Skeletal muscle cell (primary cell): ENCODE results near the gene COPS8.

Source experiments
- DNase-seq: peaks from one replicate; pipeline ENCODE4 v3.0.0-alpha.2; 2010; ENCODE audit warnings: low read depth
- H3K4me3 ChIP-seq: 2 replicates; pipeline ENCODE4 v1.5.1; 2011; ENCODE audit warnings: low read depth, mild to moderate bottlenecking, control low read depth, low read length, moderate library complexity

COPS8 gene

GRCh38 chr2:237128845-237129592, 43.3 kb downstream of the COPS8 start:
- H3K4me3 ChIP-seq: no peak overlapping the region
- DNase-seq: no peak

DNA sequence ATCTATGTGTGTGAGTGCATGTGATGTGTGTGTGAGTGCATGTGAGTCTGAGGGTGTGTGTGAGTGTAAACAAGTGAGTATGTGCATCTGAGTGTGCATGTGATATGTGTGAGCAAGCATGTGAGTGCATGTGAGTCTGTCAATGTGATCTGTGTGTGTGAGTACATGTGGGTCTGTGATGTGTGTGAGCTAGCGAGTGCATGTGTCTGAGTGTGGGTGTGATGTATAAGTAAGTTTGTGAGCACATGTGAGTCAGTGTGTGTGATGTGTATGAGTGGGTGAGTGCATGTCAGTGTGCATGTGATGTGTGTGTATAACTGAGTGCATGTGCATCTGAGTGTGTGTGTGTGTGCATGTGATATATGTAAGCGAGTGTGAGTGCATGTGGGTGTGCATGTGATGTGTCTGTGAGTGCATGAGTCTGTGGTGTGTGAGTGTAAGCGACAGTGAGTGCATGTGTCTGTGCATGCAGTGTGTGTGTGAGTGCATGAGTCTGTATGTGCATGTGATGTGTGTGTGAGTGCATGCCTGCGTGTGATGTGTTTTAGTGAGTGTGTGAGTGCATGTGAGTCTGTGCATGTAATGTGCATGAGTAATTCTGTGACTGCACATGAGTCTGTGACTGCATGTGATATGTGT, 44.1 kb downstream of the COPS8 start:
- DNase-seq: no peak
- H3K4me3 ChIP-seq: no peak overlapping the region

DNA sequence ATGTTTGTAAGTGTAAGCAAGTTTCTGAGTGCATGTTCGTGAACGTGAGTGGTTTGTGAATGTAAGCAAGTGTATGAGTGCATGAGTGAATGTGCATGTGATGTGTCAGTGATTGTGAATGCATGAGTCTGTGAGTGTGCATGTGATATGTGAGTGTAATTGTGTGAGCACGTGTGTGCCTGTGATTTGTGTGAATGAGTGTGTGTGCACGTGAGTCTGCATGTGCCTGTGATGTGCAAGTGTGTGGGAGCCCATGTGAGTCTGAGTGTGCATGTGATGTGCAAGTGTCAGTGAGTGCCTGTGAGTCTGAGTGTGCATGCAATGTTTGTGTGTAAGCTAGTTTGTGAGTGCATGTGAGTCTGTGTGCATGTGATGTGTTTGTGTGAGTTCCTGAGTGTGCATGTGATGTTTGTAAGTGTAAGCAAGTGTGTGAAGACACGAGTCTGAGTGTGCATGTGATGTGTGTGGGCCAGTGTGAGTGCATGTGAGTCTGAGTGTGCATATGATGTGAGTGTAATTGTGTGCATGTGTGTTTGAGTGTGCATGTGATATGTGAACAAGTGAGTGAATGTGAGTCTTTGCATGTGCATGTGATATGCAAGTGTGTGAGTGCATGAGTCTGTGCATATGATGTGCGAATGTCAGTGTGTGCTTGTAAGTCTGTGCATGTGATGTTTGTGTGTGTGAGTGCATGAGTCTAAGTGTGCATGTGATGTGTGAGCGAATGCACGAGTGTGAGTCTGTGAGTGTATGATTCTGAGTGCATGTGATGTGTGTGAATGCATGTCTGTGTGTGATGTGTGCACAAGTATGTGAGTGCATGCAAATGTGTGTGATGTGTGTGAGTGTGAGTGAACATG, 45.1 kb downstream of the COPS8 start:
- no peak for DNase-seq
- H3K4me3 ChIP-seq: no peak overlapping the region

- no peak for DNase-seq
- no peak overlapping the region for H3K4me3 ChIP-seq
Measured at GRCh38 chr2:237131749-237132533, 46.3 kb downstream of the COPS8 start.

DNA sequence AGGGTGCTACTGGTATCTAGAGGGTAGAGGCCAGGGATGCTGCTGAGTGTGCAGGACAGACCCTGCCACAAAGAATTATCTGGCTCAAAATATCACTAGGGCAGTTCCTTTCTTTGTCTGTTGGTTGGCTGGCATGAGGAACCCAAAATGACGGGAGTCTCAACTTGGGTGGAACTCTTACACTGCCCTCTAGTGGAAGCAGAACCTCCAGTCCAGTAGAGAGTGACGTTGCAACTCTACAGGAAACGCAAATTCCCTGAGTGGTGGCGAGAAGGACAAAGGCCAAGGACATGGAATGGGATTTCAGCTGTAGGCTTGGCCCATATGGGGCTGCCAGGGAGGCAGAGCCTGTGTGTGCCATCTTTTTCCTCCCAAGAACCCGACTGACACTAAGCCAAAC, 47.1 kb downstream of the COPS8 start:
- no peak for DNase-seq
- H3K4me3 ChIP-seq: no peak overlapping the region

DNA sequence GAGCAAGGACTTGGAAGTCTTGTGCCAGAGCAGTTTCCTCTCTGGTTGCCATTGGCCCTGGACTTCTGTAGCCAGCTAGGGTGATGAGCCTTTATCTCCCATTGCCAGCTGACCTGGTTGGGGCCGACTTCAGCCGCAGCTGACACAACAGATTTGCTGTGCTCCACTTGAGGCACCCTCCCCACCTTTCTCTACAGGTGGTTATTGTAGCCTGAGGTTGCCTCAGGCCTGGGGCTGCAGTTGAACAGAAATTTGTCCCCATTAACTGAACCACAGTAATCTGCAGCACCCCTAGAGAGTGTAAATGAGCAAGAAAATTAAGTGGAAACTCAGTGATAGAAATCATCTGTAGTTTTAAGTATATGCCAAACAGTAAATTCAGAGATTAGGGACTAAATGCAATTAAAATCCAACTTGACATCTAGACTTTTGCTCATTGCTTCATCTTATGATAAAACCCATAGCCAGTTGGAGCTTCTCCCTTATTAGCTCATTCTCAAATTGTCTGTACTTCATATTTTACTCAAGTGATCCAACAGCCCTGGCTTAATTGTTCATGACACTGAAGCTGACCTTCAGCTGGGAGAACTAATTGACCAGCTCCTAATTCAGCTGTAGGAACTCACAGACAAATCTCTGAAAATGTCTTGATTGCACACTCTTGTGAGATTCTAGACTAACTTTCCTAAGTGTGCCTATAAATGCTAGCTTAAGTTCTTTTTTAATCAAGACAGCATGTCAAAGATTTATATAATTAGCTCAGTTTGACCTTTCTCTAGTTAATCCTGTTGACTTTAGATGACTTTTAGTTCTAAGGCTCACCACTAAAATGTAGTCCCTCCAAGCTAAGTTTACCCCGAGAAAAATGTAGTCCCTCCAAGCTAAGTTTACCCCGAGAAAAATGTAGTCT, 48.9 kb downstream of the COPS8 start:
- DNase-seq: no peak
- no peak overlapping the region for H3K4me3 ChIP-seq

- DNase-seq: no peak
- H3K4me3 ChIP-seq: no peak overlapping the region
Measured at GRCh38 chr2:237136824-237137223, 51.1 kb downstream of the COPS8 start.

- DNase-seq: no peak
- no peak overlapping the region for H3K4me3 ChIP-seq
Measured at GRCh38 chr2:237137626-237138323, 52.1 kb downstream of the COPS8 start.

- no peak overlapping the region for H3K4me3 ChIP-seq
- no peak for DNase-seq
Measured at GRCh38 chr2:237139123-237139675, 53.5 kb downstream of the COPS8 start.

DNA sequence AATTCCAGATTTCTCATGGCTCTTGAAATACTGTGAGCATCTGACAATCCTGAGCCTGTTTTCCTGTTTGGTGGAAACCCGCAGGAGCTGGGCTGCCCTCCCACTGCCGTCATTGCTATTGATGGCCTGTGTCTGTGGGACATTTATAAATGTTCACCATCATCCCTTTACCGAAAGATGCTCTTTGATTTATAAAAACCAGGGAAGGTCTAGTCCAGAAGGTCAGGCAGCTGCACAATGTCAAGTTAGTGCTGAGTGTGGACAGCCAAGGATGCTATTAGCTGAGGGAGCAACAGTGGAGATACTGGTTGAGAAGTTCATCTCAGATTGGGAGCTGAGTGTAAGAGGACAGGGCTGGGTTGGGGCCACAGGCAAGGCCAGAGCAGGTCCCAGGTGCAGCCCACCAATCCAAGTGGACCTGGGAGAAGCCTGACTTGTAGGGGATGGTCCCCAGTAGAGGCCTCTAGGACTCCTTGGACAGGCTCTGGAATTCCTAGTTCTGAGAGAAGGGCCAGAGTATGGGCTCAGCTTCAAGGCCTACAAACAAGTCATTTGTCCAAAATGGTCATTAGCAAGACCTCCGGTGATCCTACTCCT, 55.1 kb downstream of the COPS8 start:
- H3K4me3 ChIP-seq: no peak overlapping the region
- DNase-seq: no peak

- no peak overlapping the region for H3K4me3 ChIP-seq
- DNase-seq: peak; percentile 99
Measured at GRCh38 chr2:237141571-237142051, 55.9 kb downstream of the COPS8 start.

DNA sequence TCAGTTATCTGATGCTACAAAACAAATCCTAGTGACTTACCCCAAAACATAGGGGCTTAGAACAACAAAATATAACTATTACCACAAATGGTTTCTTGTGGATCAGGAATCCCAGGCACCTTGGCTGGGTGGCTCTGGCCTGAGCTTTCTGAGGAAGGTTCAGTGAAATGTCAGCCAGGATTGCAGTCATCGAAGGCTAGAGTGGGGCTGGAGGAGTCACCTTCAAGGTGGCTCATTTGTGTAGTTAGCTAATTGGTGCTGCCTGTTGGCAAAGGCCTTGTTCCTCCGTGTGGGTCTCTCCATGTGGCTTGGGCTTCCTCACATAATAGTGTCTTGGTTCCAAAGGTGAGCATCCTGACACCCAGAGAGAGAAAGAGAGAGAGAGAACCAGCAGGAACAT, 57.4 kb downstream of the COPS8 start:
- no peak overlapping the region for H3K4me3 ChIP-seq
- no peak for DNase-seq

GRCh38 chr2:237143676-237144440, 58.2 kb downstream of the COPS8 start:
- no peak overlapping the region for H3K4me3 ChIP-seq
- DNase-seq: peak; percentile 83

GRCh38 chr2:237144516-237144915, 58.8 kb downstream of the COPS8 start:
- DNase-seq: no peak
- H3K4me3 ChIP-seq: no peak overlapping the region

DNA sequence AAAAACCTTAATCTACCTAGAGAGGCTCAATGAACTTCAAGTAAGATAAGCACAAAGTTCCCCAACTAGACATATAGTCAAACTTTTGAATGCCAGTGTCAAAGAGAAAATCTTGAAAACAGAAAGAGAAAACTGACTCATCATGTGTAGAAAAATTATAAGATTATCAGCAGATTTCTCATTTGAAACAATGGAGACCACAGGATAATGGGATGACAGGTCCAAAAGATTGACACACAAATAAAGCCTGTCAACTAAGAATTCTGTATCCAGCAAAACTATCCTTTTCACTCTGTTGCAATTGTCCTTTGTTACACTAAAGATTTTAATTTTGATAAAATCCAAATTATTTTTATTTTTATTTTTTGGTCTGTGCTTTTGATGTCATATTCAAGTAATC, 61.6 kb downstream of the COPS8 start:
- no peak for DNase-seq
- no peak overlapping the region for H3K4me3 ChIP-seq

- no peak overlapping the region for H3K4me3 ChIP-seq
- no peak for DNase-seq
Measured at GRCh38 chr2:237148624-237149023, 62.9 kb downstream of the COPS8 start.

DNA sequence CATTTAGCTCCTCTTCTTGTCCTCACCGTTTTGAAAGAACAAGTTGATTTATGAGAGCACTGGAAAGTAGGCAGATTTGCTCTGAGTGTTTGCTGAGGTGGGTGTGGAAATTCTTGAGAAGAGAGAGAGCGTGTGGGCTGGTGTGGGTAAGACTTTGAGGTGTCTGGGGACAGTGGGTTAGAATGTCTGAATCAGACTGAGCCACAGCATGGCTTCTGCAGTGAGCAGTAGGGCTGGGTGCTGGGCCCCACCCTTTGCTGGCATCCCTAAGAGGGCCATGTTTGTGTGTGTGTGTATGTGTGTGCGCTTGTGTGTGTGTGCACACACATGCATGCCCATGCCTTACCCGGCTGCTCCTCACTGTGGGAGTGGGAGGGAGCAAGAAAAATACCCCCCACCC, 63.7 kb downstream of the COPS8 start:
- no peak overlapping the region for H3K4me3 ChIP-seq
- peak; percentile 78 for DNase-seq
